Prostate gland (tissue), 2 donors: ENCODE measurements around the gene UBE2C.

ENCODE experiments used
- CTCF ChIP-seq, 4 experiments: fragments of 200-600 bp in 2 of 4; fragments of 450-650 bp in 2 of 4; sonication (generic) in 2 of 4; IDR thresholded peaks; 1 replicate in 3 of 4; 2 replicates in 1 of 4; pipeline ENCODE4 v1.5.1; 2016 to 2019; ENCODE audit warnings: antibody characterized with exemption in 4 of 4, mild to moderate bottlenecking in 2 of 4, moderate library complexity in 2 of 4
- POLR2AphosphoS5 ChIP-seq: sonication (generic); formaldehyde crosslinking; IDR thresholded peaks from one replicate; pipeline ENCODE4 v1.6.1; 2017; ENCODE audit warnings: antibody characterized with exemption

- TF ChIP-seq CTCF (IDR thresholded peaks at IDR 0.05) (no peak), POLR2AphosphoS5 (no peak)
Observed at GRCh38 chr20:45861221-45862075, 49.0 kb downstream of the UBE2C start.
